ENCODE measurements around the gene SPAG4.

SPAG4 gene

DNA sequence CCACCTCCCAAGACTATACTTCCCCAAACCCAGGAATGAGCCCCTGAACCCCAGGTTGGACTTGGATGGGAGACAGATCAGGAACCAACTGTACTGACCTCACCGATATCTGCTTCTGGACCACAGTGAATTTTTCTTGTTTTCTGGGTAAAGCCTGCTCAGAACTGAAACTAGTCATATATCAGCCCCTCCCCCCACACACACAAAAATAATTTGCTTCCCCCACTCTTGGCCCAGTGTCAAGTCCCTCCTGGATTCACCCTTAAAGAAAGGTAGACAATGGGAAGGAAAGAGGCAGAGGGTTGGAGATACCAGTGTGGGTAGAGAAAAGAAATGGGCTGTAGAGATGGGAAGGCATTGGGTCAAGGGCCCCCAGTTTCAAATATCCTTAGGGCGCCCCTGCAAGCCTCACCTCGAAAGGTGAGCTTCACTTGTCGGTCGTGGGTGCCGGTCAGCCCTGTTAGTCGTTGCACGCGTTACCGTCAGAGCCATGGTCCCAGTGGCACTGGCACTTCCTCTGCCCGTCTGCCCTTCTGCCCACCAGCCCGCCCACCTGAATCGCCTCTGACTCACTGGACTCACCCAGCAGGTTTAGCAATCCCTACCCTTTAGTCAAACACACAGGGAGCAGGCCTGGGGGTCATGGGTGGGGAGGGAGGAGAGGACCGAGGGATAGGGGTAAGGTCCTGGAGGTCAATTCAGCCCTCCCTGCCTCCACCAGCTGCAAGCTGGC lies 8.5 kb upstream of the SPAG4 start:
- Mint-ChIP-seq H3K9me3 (no peaks in the 10 kb centered on the region), H3K27me3 (peaks cover 17% of the 10 kb centered on the region), H3K4me1 (peaks cover 26% of the 10 kb centered on the region), H3K36me3 (no peaks in the 10 kb centered on the region), H3K4me3 (no peak overlapping the region), H3K27ac (peak overlapping the region; percentile 38)
- ATAC-seq: no peak

DNA sequence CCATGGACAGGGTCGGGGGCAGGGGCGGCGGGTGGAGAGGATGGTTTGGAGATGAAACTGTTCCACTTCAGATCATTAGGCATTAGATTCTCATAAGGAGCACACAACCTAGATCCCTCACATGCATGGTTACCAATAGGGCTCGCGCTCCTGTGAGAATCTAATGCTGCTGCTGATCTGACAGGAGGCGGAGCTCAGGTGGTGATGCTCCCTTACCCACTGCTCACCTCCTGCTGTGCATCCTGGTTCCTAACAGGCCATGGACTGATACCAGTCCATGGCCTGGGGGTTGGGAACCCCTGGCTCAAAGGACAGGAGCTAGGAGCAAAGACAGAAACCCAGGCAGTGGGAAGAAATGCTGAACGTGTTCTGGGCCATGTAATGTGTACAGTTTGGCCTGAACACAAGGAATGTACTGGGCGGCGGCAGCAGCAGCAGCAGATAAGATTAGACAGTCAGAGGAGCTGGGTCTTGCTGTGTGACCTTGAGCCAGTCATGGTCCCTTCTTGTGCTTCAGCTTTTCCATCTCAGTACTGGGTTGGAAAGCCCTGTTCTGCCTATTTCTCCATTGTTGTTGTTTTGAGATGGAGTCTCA lies 4.7 kb upstream of the SPAG4 start:
- no peaks in the 10 kb centered on the region for H3K27me3 Mint-ChIP-seq
- no peak overlapping the region for H3K4me3 Mint-ChIP-seq
- ATAC-seq: no peak
- no peaks in the 10 kb centered on the region for H3K9me3 Mint-ChIP-seq
- H3K36me3 Mint-ChIP-seq: no peaks in the 10 kb centered on the region
- no peak overlapping the region for H3K27ac Mint-ChIP-seq
- H3K4me1 Mint-ChIP-seq: peaks cover 44% of the 10 kb centered on the region

- ATAC-seq: peak; percentile 14
- H3K27me3 Mint-ChIP-seq: no peaks in the 10 kb centered on the region
- H3K36me3 Mint-ChIP-seq: no peaks in the 10 kb centered on the region
- no peaks in the 10 kb centered on the region for H3K9me3 Mint-ChIP-seq
- no peak overlapping the region for H3K4me3 Mint-ChIP-seq
- no peak overlapping the region for H3K27ac Mint-ChIP-seq
- peaks cover 45% of the 10 kb centered on the region for H3K4me1 Mint-ChIP-seq
Observed at GRCh38 chr20:35611482-35611881, 4.1 kb upstream of the SPAG4 start.

GRCh38 chr20:35616465-35617396 lies 1.1 kb downstream of the SPAG4 start:
- Mint-ChIP-seq H3K4me1 (peaks cover 67% of the 10 kb centered on the region), H3K4me3 (peak overlapping the region; percentile 90), H3K27me3 (peaks cover 11% of the 10 kb centered on the region), H3K27ac (peak overlapping the region; percentile 91), H3K9me3 (no peaks in the 10 kb centered on the region), H3K36me3 (peaks cover 4% of the 10 kb centered on the region)
- no peak for ATAC-seq

GRCh38 chr20:35617397-35618262 lies 2.0 kb downstream of the SPAG4 start:
- peak overlapping the region; percentile 91 for H3K27ac Mint-ChIP-seq
- ATAC-seq: no peak
- peaks cover 11% of the 10 kb centered on the region for H3K27me3 Mint-ChIP-seq
- H3K4me3 Mint-ChIP-seq: peak overlapping the region; percentile 90
- no peaks in the 10 kb centered on the region for H3K9me3 Mint-ChIP-seq
- H3K36me3 Mint-ChIP-seq: peaks cover 5% of the 10 kb centered on the region
- H3K4me1 Mint-ChIP-seq: peaks cover 58% of the 10 kb centered on the region

- H3K27ac Mint-ChIP-seq: peak overlapping the region; percentile 91
- H3K36me3 Mint-ChIP-seq: peaks cover 5% of the 10 kb centered on the region
- H3K4me3 Mint-ChIP-seq: peak overlapping the region; percentile 90
- ATAC-seq: no peak
- H3K4me1 Mint-ChIP-seq: peaks cover 56% of the 10 kb centered on the region
- peaks cover 11% of the 10 kb centered on the region for H3K27me3 Mint-ChIP-seq
- no peaks in the 10 kb centered on the region for H3K9me3 Mint-ChIP-seq
Observed at GRCh38 chr20:35618263-35619131, 2.9 kb downstream of the SPAG4 start.

DNA sequence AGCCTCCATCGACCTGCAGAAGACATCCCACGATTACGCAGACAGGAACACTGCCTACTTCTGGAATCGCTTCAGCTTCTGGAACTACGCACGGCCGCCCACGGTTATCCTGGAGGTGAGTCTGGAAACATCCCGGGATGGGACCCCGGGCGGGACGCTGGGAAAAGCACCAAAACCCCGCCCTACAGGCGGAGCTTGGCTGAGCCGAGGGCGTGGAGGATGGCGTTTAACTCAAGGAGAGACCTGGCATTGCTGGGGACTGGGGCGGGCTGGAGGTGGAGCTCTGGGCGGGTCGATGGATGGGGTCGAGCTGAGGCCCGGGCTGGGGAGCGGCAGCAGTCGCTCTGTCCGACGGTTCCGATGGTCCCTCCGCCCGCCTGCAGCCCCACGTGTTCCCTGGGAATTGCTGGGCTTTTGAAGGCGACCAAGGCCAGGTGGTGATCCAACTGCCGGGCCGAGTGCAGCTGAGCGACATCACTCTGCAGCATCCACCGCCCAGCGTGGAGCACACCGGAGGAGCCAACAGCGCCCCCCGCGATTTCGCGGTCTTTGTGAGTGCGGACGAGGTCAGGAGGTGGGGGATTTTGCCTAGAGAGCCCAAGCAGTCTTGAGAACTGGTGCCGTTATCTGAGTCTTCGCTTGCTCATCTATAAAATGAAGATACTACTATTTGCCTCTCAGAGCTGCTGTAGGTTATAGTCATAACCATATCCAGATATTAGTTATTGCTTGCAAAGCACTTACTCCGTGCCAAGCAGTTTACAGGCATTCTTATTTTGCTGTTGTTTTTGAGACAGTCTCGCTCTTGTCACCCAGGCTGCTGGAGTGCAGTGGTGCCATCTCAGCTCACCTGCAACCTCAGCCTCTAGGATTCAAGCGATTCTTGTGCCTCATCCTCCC lies 3.8 kb downstream of the SPAG4 start:
- Mint-ChIP-seq H3K27ac (peak overlapping the region; percentile 40), H3K4me3 (peak overlapping the region; percentile 90), H3K36me3 (peaks cover 5% of the 10 kb centered on the region), H3K9me3 (no peaks in the 10 kb centered on the region), H3K4me1 (peaks cover 52% of the 10 kb centered on the region), H3K27me3 (peaks cover 11% of the 10 kb centered on the region)
- ATAC-seq: peak; percentile 60

DNA sequence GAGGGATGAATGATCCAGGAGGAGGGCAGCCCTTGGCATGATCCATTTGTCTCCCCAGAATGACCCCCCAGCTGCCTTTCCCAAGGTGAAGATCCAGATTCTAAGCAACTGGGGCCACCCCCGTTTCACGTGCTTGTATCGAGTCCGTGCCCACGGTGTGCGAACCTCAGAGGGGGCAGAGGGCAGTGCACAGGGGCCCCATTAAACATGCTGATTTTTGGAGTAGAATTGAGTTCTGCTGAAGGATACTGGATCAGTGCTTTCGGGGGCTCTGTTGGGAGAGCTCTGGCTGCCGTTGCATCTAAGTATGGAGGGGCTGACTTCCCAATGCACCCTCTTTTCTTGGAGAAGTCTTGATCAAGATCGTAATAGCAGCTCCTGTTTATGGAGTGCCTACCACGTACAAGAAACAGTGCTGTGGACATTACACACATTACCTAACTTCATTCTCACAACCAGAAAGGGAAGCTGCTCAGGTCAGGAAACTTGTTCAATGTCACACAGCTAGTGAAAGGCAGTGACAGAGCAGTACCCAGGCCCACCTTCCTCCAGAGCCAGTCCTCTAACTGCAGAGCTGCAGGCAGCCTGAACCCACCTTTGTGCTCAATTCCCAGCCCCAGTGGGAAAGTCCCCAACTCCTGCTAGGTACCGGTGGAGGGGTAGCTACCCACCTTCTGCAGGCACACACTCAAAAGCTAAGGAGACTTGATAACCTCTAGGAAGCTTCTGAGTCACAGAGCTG lies 5.4 kb downstream of the SPAG4 start:
- Mint-ChIP-seq H3K9me3 (no peaks in the 10 kb centered on the region), H3K27me3 (peaks cover 11% of the 10 kb centered on the region), H3K4me1 (peaks cover 39% of the 10 kb centered on the region), H3K36me3 (peaks cover 13% of the 10 kb centered on the region), H3K4me3 (no peak overlapping the region), H3K27ac (no peak overlapping the region)
- ATAC-seq: no peak

GRCh38 chr20:35621560-35621946 lies 5.9 kb downstream of the SPAG4 start:
- Mint-ChIP-seq H3K4me1 (peaks cover 38% of the 10 kb centered on the region), H3K4me3 (no peak overlapping the region), H3K27me3 (peaks cover 11% of the 10 kb centered on the region), H3K9me3 (no peaks in the 10 kb centered on the region), H3K27ac (no peak overlapping the region), H3K36me3 (peaks cover 19% of the 10 kb centered on the region)
- no peak for ATAC-seq

DNA sequence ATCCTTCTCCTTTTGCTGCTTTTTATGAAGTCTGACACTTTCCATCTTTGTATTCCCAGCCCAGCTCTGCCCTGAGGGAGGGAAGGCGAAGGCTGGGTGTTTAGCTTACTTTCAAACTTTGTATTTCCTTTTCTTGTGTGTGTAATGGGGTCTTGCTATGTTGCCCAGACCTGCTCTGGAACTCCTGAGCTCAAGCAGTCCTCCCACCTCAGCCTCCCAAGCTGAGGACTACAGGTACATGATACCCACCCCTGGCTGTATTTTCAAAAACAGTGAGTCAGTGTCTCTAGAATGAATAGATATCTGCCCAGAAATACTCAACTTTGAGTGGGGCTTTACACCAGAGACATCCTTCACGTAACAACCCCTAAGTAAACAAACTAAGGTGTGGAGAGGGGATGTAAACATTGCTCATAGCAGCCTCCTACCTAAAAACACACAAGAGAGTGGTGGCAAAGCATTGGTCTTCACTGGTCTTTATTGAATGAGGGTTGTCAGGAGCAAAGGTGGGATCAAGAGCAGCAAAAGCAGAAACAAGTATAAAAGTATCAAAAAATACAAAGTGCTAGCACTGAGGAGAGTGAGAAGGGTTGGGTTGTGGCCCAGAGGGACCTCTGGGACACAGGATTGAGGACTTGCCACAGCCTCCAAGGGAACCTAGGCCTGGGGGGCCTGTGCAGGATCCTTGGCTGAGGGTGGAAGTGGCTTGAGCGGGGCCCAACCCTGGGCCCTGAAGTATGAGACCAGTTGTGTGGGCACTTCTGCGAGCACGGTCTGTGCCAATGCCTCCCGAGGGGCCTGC lies 10.2 kb downstream of the SPAG4 start:
- H3K9me3 Mint-ChIP-seq: no peaks in the 10 kb centered on the region
- no peaks in the 10 kb centered on the region for H3K27me3 Mint-ChIP-seq
- H3K4me1 Mint-ChIP-seq: no peaks in the 10 kb centered on the region
- H3K4me3 Mint-ChIP-seq: no peak overlapping the region
- no peak for ATAC-seq
- peak overlapping the region; percentile 10 for H3K27ac Mint-ChIP-seq
- peaks cover 52% of the 10 kb centered on the region for H3K36me3 Mint-ChIP-seq

DNA sequence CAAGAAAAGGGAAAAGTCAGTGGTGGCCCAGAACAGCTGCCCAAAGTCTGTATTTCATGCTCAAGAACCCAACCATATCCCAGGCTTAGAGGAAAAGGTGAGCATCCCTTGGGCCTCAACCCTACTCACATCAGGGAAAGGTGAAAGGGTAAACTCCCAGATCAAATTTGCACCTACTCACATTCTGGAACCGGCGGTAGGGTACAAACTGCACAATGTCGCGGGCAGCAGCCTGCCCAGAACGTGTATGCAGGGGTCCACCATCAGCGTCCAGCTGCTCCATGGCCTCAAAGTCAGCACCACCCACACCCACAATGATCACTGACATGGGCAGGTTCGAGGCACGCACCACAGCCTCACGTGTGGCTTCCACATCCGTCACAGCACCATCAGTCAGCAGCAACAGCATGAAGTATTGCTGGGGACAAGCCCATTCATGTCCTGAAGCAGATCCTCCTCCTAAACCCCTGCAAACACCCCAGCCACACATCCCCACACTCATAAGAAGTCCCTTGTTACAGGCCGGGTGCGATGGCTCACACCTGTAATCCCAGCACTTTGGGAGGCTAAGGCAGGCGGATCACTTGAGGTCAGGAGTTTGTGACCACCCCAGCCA lies 10.9 kb downstream of the SPAG4 start:
- Mint-ChIP-seq H3K4me3 (no peak overlapping the region), H3K27ac (no peak overlapping the region), H3K9me3 (no peaks in the 10 kb centered on the region), H3K36me3 (peaks cover 50% of the 10 kb centered on the region), H3K27me3 (no peaks in the 10 kb centered on the region), H3K4me1 (no peaks in the 10 kb centered on the region)
- ATAC-seq: no peak

DNA sequence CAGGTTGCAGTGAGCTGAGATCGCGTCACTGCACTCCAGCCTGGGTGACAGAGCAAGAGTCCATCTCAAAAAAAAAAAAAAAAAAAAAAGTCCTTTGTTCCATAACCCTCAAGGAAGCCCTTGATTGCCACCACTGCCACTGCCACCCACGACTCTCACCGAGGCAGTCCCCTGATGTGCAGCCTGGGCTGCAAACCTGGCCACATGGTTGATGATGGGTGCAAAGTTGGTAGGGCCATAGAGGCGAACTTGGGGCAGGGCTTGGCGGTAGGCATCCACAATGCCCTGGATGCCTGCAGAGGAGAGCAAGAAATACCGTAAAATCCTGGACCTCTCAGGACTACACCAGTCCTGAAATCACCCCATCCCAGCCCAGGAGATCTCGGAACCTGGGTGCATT lies 11.5 kb downstream of the SPAG4 start:
- Mint-ChIP-seq H3K4me3 (no peak overlapping the region), H3K36me3 (peaks cover 50% of the 10 kb centered on the region), H3K4me1 (peaks cover 1% of the 10 kb centered on the region), H3K27ac (no peak overlapping the region), H3K27me3 (no peaks in the 10 kb centered on the region), H3K9me3 (no peaks in the 10 kb centered on the region)
- no peak for ATAC-seq
